HUES64 (cell line): ENCODE measurements around the gene TTC33.

ENCODE experiments used
- H3K27ac ChIP-seq: 2 replicates; pipeline ENCODE4 v1.7.0; 2013; ENCODE audit warnings: low read depth, low read length, inconsistent platforms
- H3K27me3 ChIP-seq: 2 replicates; pipeline ENCODE4 v1.6.1; 2013; ENCODE audit warnings: mild to moderate bottlenecking, low read length; ENCODE audit not compliant: insufficient read depth
- H3K36me3 ChIP-seq: 2 replicates; pipeline ENCODE4 v1.6.1; 2013; ENCODE audit warnings: mild to moderate bottlenecking, low read length; ENCODE audit not compliant: insufficient read depth
- H3K4me1 ChIP-seq: 2 replicates; pipeline ENCODE4 v1.6.1; 2013; ENCODE audit warnings: mild to moderate bottlenecking, low read length, moderate library complexity; ENCODE audit not compliant: insufficient read depth
- H3K4me3 ChIP-seq: 2 replicates; pipeline ENCODE4 v1.5.1; 2013; ENCODE audit warnings: mild to moderate bottlenecking, low read length, moderate library complexity
- H3K9ac ChIP-seq: 2 replicates; pipeline ENCODE4 v1.6.1; 2013; ENCODE audit warnings: mild to moderate bottlenecking, low read depth, low read length
- H3K9me3 ChIP-seq: 2 replicates; pipeline ENCODE4 v1.6.1; 2013; ENCODE audit warnings: low read depth, low read length; ENCODE audit not compliant: insufficient read depth
- WGBS: fragments of 150-250, 120-280 bp; methylation state at CpG from one replicate; pipeline ENCODE4 v1.1.7; 2013; ENCODE audit warnings: missing lambda C conversion rate; 5-methylcytosine and 5-hydroxymethylcytosine counted together

The TTC33 gene

DNA sequence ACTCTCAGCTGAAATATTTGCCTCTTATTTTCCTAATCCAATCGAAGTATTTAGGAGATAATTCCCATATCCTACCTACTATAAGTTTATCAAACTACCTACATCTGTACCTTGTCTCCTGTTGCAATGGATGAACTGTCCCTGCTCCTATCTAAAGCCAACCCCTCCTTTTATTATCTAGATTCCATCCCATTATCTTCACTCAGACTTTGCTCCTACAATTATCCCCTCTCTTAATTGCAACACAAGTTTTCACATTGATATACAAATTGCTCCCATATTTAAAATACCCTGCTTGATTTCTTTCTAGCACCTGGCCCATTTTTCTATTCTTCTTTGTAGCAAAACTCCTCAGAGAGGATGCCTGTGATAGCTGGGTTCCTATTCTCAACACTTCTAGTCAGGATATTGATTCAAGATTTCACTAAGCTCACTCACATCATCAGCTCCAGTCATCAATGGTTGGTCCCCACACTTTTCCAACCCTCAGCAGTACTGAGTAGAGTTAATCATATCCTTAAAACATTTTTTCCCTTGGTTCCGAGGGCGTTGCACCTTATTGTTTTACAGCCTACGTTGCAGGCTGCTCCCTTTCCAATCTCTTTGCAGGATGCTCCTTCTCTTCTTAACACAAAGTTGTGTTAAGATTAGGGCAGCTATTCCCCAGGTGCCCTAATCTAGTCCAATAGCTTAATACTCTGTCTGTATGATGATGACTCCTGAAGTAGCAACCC is 253.9 kb downstream of the TTC33 start:
- no peaks in the 10 kb centered on the region for H3K9me3 ChIP-seq
- 94% methylated on average over 4 of the region's 4 CpGs for WGBS
- H3K4me3 ChIP-seq = no peak overlapping the region
- peaks cover 8% of the 10 kb centered on the region; the same call in 1 of the 2 replicates for H3K4me1 ChIP-seq
- H3K36me3 ChIP-seq = no peaks in the 10 kb centered on the region
- no peak overlapping the region for H3K9ac ChIP-seq
- H3K27me3 ChIP-seq = no peaks in the 10 kb centered on the region
- H3K27ac ChIP-seq = no peak overlapping the region

DNA sequence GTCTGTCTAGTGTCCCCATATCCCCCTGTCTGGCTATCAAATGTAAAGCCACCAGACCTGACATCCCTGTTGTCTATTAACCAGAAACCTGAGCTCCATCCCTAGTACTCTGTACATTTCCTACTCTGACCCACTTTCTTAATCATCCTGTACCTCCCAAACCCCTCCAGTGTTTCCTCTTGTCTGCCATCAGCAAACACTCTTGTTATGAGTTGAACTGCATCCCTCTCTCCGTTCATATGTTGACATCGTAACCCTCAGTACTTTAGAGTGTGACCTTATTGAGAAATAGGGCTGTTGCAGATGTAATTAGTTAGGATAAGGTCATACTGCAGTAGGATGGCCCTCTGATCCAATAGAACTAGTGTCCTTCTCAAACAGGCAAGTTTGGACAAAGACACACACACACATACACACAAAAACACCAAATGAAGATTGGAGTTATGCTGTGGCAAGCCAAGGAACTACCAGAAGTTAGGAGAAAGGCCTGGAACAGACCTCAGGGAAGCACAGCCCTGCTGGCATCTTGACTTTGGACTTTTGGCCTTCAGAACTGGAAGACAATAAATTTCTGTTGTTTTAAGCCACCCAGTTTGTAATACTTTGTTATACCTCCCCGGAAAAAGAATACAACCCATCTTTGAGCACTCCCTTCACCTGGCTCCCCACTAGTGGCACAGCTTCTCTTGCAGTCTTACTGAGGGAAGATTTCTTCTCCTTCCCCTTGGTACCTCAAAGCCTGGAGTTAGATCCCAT is 256.1 kb downstream of the TTC33 start:
- H3K27ac ChIP-seq = no peak overlapping the region
- no peaks in the 10 kb centered on the region for H3K9me3 ChIP-seq
- H3K36me3 ChIP-seq = no peaks in the 10 kb centered on the region
- no peak overlapping the region for H3K9ac ChIP-seq
- H3K4me1 ChIP-seq = peaks cover 15% of the 10 kb centered on the region
- WGBS = 99% methylated on average over 3 of the region's 3 CpGs
- no peaks in the 10 kb centered on the region for H3K27me3 ChIP-seq
- no peak overlapping the region for H3K4me3 ChIP-seq

DNA sequence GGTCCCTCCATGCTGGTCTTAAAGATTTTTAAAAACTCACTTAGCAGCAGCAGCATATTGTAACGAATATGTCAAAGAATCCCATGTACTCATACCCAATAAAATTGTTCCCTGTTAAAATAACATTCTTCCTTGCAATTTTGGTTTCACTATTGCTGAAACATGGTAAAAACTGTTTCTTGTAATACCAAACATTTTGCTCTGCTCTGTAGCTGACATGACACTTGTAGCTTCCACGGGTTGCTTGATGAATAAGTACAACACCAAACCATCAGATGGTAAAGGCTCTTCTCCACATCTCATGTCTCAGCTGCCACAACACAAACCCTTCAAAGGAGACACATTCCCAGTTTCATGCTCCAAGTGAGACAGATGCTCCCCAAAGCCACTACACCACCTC is 256.8 kb downstream of the TTC33 start:
- Histone ChIP-seq H3K36me3 (no peaks in the 10 kb centered on the region), H3K4me3 (no peak overlapping the region), H3K27ac (no peak overlapping the region), H3K27me3 (no peaks in the 10 kb centered on the region), H3K9ac (no peak overlapping the region), H3K9me3 (no peaks in the 10 kb centered on the region), H3K4me1 (peaks cover 15% of the 10 kb centered on the region)
- 94% methylated on average over 2 of the region's 2 CpGs for WGBS

DNA sequence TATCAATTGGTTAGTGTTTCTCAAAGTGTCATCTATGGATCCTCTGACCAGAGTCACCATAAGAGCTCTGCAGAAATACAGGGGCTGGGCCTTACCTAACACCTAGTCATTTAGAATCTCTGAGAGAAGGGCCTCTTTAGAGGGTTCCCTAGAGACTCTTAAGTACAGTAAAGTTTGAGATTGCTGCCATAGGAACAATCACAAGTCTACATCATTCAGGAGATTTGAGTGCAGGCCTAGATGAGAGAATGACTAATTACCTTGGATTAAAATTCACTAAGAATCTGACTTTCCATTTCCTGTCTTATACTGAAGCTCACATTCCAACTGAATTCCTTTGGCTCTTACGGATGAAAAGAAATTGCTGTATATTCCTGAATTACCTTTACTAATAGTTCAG is 258.2 kb downstream of the TTC33 start:
- Histone ChIP-seq H3K9ac (no peak overlapping the region), H3K36me3 (no peaks in the 10 kb centered on the region), H3K27me3 (no peaks in the 10 kb centered on the region), H3K9me3 (no peaks in the 10 kb centered on the region), H3K4me3 (no peak overlapping the region), H3K4me1 (peaks cover 15% of the 10 kb centered on the region), H3K27ac (no peak overlapping the region)
- WGBS = 92% methylated on average over 1 of the region's 1 CpG

DNA sequence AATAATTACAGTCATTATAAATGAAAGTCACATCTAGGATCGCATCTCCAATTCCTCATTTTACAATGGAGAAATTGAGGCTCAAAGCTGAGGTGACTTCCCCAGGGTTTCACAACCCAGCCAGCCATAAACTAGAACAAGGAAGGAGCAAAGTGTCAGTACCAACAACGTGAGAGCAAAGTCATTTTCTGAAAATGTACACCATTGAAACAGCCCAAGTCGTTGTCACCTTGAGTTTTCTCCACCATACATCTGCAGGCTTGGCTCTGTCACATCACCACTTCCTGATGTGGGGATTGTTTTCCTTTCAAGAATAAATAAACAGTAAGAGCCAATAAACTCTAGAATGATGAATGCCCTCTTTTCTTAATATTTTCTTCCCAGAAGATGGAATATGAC is 260.5 kb downstream of the TTC33 start:
- H3K9ac ChIP-seq = no peak overlapping the region
- H3K36me3 ChIP-seq = no peaks in the 10 kb centered on the region
- no peaks in the 10 kb centered on the region for H3K9me3 ChIP-seq
- no peaks in the 10 kb centered on the region for H3K27me3 ChIP-seq
- no peak overlapping the region for H3K4me3 ChIP-seq
- H3K4me1 ChIP-seq = peaks cover 15% of the 10 kb centered on the region
- WGBS = 90% methylated on average over 3 of the region's 3 CpGs
- H3K27ac ChIP-seq = no peak overlapping the region

DNA sequence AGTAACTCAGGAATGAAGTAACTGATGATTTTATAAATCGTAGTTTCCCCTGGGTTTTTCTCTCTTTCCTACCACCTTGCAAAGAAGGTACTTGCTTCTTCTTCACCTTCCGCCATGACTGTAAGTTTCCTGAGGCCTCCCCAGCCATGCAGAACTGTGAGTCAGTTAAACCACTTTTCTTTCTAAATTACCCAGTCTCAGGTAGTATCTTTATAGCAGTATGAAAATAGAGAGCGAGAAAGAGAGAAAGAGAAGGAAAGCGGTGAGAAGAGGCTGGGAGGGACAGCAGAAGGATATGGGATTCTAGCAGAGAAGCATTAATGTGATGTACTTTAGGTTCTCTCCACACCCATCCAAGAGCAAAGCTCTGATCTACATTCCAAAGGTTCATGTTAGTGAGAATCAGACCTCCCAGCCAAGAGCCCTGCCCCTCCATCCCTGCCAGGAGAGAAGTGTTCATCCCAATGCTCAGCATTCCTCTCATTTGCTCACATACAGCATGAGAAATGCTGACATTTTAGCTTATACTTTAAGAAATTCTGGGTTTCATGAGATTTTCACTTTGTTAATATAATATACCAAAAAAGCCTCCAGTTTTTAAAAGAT is 261.0 kb downstream of the TTC33 start:
- H3K9ac ChIP-seq = no peak overlapping the region
- H3K36me3 ChIP-seq = no peaks in the 10 kb centered on the region
- no peak overlapping the region for H3K4me3 ChIP-seq
- no peaks in the 10 kb centered on the region for H3K27me3 ChIP-seq
- WGBS = 92% methylated on average over 4 of the region's 4 CpGs
- H3K9me3 ChIP-seq = no peaks in the 10 kb centered on the region
- peaks cover 15% of the 10 kb centered on the region for H3K4me1 ChIP-seq
- no peak overlapping the region for H3K27ac ChIP-seq

DNA sequence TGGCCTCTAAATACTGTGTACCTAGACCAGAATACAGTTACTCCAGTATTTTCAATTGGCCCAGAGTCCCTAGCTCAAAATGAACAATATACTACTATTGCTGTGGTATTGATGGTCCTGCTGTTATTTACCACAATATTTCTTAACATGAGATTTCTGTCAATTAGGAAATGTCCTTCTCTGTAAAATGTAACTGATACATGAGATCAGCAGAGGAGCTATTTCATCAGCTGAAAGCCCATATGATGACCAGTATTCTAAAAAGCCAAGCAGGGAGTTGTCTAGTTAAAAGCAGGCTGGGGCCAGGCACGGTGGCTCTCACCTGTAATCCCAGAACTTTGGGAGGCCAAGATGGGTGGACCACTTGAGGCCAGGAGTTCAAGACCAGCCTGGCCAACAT is 263.7 kb downstream of the TTC33 start:
- H3K9ac ChIP-seq = no peak overlapping the region
- 86% methylated on average over 1 of the region's 1 CpG for WGBS
- no peaks in the 10 kb centered on the region for H3K27me3 ChIP-seq
- H3K4me1 ChIP-seq = peaks cover 7% of the 10 kb centered on the region
- H3K27ac ChIP-seq = no peak overlapping the region
- no peaks in the 10 kb centered on the region for H3K36me3 ChIP-seq
- H3K4me3 ChIP-seq = no peak overlapping the region
- H3K9me3 ChIP-seq = no peaks in the 10 kb centered on the region

DNA sequence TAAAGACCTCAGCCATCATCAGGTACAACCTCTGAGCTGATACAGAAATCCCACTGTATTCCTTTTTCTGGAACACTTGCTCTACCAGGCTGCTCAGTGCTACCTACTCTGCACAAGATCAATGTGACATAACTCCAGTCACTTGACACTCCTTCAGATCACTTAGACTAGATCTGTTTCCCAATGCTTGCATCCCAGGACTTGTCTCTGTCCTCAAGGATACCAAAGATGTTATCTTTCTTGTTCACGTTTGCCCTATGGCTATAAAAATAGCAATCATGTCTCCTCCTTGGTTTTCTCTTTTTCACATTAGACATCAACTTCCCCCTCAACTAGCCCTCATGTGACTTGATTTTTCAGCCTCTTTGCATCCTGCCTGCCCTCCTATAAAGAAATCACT is 264.1 kb downstream of the TTC33 start:
- no peak overlapping the region for H3K27ac ChIP-seq
- no peak overlapping the region for H3K9ac ChIP-seq
- WGBS = 92% methylated on average over 1 of the region's 1 CpG

DNA sequence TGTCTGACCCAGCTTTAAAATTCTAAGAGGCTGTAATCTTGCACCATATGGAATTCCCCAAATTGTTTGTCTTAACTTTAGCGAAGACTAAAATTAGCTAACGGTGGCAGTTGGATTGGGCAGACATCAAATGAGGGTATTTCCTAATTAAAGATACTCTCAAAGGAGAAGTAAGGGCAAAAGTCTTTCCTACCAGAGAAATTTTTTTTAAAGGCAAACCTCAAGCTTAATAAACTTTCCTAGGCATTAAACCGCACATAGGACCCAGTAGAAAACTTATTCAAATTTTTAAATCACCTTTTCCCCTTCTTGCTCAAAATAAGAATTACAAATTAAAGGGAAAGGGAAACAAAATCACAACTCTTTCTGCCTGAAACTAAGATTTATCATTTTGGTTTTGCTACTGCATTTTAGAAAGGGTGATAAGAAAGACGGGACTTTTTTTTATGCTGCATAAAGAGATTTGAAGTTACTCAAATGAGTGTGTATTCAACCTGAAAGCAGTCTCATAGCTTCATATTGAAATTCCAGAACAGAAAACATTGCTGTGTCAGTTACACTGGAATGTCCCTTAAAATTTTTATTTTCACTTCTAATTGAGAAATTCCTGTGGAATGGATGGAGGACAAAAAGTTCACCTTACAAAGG is 265.2 kb downstream of the TTC33 start:
- Histone ChIP-seq H3K36me3 (no peaks in the 10 kb centered on the region), H3K27me3 (no peaks in the 10 kb centered on the region), H3K4me1 (no peaks in the 10 kb centered on the region), H3K9ac (no peak overlapping the region), H3K27ac (no peak overlapping the region), H3K4me3 (no peak overlapping the region), H3K9me3 (no peaks in the 10 kb centered on the region)
- 96% methylated on average over 4 of the region's 4 CpGs for WGBS

More for the DNA sequence above, 264.1 kb downstream of the TTC33 start:
- Histone ChIP-seq H3K27me3 (no peaks in the 10 kb centered on the region), H3K4me1 (peaks cover 7% of the 10 kb centered on the region), H3K9me3 (no peaks in the 10 kb centered on the region), H3K36me3 (no peaks in the 10 kb centered on the region), H3K4me3 (no peak overlapping the region)

DNA sequence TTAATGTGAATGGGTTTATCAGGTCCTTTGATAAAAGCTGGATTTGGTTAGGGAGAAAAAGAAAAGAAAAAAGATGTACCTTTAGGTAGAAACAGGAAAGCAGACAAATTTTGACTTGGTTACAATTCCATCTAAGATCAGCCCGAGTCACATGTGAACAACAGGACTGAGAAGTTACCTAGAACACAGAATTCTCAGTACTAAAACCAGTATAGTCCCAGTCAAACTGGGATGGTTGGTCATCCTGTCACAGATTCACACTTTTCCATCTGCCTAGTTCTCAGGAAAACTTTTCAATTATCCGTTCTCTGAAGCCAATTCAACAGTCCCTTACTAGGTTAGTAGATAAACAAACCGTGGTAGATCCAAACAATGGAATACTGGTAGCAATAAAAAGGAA is 266.3 kb downstream of the TTC33 start:
- no peak overlapping the region for H3K9ac ChIP-seq
- no peak overlapping the region for H3K27ac ChIP-seq
- H3K36me3 ChIP-seq = no peaks in the 10 kb centered on the region
- no peaks in the 10 kb centered on the region for H3K9me3 ChIP-seq
- H3K4me3 ChIP-seq = no peak overlapping the region
- 94% methylated on average over 3 of the region's 3 CpGs for WGBS
- no peaks in the 10 kb centered on the region for H3K4me1 ChIP-seq
- H3K27me3 ChIP-seq = no peaks in the 10 kb centered on the region
